Melanocyte of skin (primary cell): ENCODE data around the gene RPL10L. TPM values are rescaled to one million over a fixed set of nuclear protein-coding genes. Genes with fewer than 3 reads are reported as not detected.

Experiments
- total RNA-seq, 2 donors: library from RNA; depleted of rRNA; stranded (reverse); fragments of >200 nt; gene quantifications; 2 replicates each; pipeline ENCODE4 v1.2.3, GENCODE V29; 2012

The RPL10L gene
- not detected for total RNA-seq

GRCh38 chr14:46651526-46652144 is at the start of gene RPL10L:
Gene RPL10L, minus strand, starts transcription at chr14:46651781. Its CDS starts 45 bp downstream, at chr14:46651736.

